ENCODE measurements around the gene DAPL1.

The DAPL1 gene

DNA sequence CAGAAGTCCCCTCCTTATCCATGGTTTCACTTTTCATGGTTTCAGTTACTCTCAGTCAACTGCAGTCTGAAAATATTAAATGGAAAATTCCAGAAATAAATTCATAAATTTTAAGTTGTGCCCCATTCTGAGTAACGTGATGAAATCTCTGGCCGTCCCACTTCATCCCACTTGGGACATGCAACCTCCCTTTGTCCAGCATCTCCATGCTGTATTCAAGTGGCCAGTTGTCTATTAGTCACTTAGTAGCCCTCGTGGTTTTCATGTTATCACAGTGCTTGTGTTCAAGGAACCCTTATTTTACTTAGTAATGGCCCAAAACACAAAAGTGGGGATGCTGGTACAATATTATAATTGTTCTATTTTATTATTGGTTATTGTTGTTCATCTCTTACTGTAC, 18.0 kb upstream of the DAPL1 start:
- H3K9me3 ChIP-seq (ENCODE audit: control insufficient read depth, insufficient read depth, low read depth, low read length), result no peaks in the 10 kb centered on the region
- ChIA-PET POLR2A (no interaction called here), CTCF (interaction anchor here (0.6 kb wide), 1 partner anchor 1282 kb away, joined by 3 read pairs; no protein-coding TSS in a partner anchor)
- TF ChIP-seq ZNF211 (tag by site-specific recombination; IDR thresholded peaks at IDR 0.05; ENCODE audit: low read depth) (no peak), ZNF223 (tag by site-specific recombination; IDR thresholded peaks at IDR 0.05) (no peak), ZNF184 (tag by site-specific recombination; IDR thresholded peaks at IDR 0.05) (no peak), ZNF768 (tag by site-specific recombination; IDR thresholded peaks at IDR 0.05) (no peak), GLIS2 (tag by site-specific recombination; IDR thresholded peaks at IDR 0.05) (no peak), TCF7L2 (IDR thresholded peaks at IDR 0.05; ENCODE audit: borderline replicate concordance, low read depth, low read length) (no peak)
- TF ChIP-seq, protein P1, sequence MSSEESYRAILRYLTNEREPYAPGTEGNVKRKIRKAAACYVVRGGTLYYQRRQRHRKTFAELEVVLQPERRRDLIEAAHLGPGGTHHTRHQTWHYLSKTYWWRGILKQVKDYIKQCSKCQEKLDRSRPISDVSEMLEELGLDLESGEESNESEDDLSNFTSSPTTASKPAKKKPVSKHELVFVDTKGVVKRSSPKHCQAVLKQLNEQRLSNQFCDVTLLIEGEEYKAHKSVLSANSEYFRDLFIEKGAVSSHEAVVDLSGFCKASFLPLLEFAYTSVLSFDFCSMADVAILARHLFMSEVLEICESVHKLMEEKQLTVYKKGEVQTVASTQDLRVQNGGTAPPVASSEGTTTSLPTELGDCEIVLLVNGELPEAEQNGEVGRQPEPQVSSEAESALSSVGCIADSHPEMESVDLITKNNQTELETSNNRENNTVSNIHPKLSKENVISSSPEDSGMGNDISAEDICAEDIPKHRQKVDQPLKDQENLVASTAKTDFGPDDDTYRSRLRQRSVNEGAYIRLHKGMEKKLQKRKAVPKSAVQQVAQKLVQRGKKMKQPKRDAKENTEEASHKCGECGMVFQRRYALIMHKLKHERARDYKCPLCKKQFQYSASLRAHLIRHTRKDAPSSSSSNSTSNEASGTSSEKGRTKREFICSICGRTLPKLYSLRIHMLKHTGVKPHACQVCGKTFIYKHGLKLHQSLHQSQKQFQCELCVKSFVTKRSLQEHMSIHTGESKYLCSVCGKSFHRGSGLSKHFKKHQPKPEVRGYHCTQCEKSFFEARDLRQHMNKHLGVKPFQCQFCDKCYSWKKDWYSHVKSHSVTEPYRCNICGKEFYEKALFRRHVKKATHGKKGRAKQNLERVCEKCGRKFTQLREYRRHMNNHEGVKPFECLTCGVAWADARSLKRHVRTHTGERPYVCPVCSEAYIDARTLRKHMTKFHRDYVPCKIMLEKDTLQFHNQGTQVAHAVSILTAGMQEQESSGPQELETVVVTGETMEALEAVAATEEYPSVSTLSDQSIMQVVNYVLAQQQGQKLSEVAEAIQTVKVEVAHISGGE (tag by site-specific recombination; conservative IDR thresholded peaks at IDR 0.05; ENCODE audit: low read depth), result no peak
- no peaks in the 10 kb centered on the region for H3K36me3 ChIP-seq (ENCODE audit: control insufficient read depth in 2 of 2, insufficient read depth in 1 of 2, low read length in 2 of 2)
- no peak overlapping the region for H3K27ac ChIP-seq (ENCODE audit: extremely low read depth, low read depth, low read length)
- H3K4me1 ChIP-seq (ENCODE audit: control insufficient read depth, insufficient read depth, low read length), result no peaks in the 10 kb centered on the region
- no peak overlapping the region for H3K4me3 ChIP-seq (ENCODE audit: low read depth, low read length)

DNA sequence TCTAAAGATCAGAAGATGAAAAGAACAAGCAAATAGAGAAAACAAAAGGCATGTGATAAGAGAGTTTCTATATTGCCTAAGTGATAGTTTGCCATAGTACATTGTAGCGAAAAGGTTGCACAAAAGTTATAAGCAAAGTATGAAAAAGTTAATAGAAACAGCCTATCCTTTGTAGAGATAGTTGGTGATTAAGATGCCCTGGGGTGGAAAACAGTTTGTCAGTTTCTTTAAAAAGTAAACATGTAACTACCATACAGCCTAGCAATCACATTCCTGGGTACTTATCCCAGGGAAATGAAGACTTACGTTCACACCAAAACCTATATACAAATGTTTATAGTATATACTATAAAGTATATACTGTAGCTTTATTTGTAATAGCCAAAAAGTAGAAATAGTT, 16.9 kb upstream of the DAPL1 start:
- POLR2A ChIA-PET, result no interaction called here
- no peak for TF ChIP-seq ZNF830 (tag by site-specific recombination; IDR thresholded peaks at IDR 0.05; ENCODE audit: low read depth)
- peak; percentile 57; the same call in 1 of the 2 replicates for TF ChIP-seq TCF7L2 (IDR thresholded peaks at IDR 0.05; ENCODE audit: borderline replicate concordance, low read depth, low read length)
- no peak for TF ChIP-seq GLIS2 (tag by site-specific recombination; IDR thresholded peaks at IDR 0.05)
- no peak for TF ChIP-seq ZNF544 (tag by site-specific recombination; IDR thresholded peaks at IDR 0.05)
- no peak for TF ChIP-seq ZNF514 (tag by site-specific recombination; IDR thresholded peaks at IDR 0.05)
- TF ChIP-seq ZNF175 (tag by site-specific recombination; IDR thresholded peaks at IDR 0.05), result no peak
- TF ChIP-seq ZNF677 (tag by site-specific recombination; IDR thresholded peaks at IDR 0.05), result no peak
- no peaks in the 10 kb centered on the region for H3K9me3 ChIP-seq (ENCODE audit: control insufficient read depth, insufficient read depth, low read depth, low read length)
- H3K4me3 ChIP-seq (ENCODE audit: low read depth, low read length), result no peak overlapping the region
- no peaks in the 10 kb centered on the region for H3K36me3 ChIP-seq (ENCODE audit: control insufficient read depth in 2 of 2, insufficient read depth in 1 of 2, low read length in 2 of 2)
- no peak overlapping the region for H3K27ac ChIP-seq (ENCODE audit: extremely low read depth, low read depth, low read length)
- CTCF ChIA-PET, result interaction anchor here (0.6 kb wide), 1 partner anchor 232 kb away, joined by 3 read pairs; no protein-coding TSS in a partner anchor
- H3K4me1 ChIP-seq (ENCODE audit: control insufficient read depth, insufficient read depth, low read length), result no peaks in the 10 kb centered on the region

DNA sequence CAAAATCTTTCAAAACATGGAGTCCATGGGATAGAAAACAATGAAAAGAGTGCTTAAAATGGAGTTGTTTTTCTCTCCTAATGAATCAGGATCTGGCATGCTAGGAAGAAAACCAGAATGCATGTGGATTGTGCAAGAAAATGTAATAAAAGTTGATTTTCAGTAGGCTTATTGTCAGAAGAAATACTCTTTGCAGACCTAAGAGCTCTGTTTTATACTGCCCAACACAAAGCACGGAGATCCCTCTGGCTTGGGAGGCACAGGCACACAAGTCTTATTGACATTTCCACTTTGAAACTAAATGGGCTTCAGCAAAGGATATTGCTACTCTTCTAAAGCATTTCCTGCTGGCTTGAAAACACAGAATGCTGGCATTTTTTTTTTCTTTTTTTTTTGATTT, 15.5 kb upstream of the DAPL1 start:
- no peaks in the 10 kb centered on the region for H3K36me3 ChIP-seq (ENCODE audit: control insufficient read depth in 2 of 2, insufficient read depth in 1 of 2, low read length in 2 of 2)
- CTCF ChIA-PET, result no interaction called here
- H3K27ac ChIP-seq (ENCODE audit: extremely low read depth, low read depth, low read length), result no peak overlapping the region
- POLR2A ChIA-PET, result no interaction called here
- TF ChIP-seq OVOL3 (tag by site-specific recombination; IDR thresholded peaks at IDR 0.05) (no peak), KLF10 (tag by site-specific recombination; IDR thresholded peaks at IDR 0.05) (no peak), ZBTB1 (tag by site-specific recombination; IDR thresholded peaks at IDR 0.05) (no peak), ZNF837 (tag by site-specific recombination; IDR thresholded peaks at IDR 0.05) (no peak), KLF16 (tag by site-specific recombination; IDR thresholded peaks at IDR 0.05) (no peak), GLI4 (tag by site-specific recombination; IDR thresholded peaks at IDR 0.05) (no peak), ZNF274 (IDR thresholded peaks at IDR 0.05; ENCODE audit: low read length) (no peak), ZNF274 (tag by site-specific recombination; IDR thresholded peaks at IDR 0.05; ENCODE audit: borderline replicate concordance) (no peak), ZNF677 (tag by site-specific recombination; IDR thresholded peaks at IDR 0.05) (no peak), ZXDB (tag by site-specific recombination; IDR thresholded peaks at IDR 0.05) (no peak), ZFP3 (tag by site-specific recombination; IDR thresholded peaks at IDR 0.05; ENCODE audit: low read depth) (no peak), ZNF521 (tag by site-specific recombination; IDR thresholded peaks at IDR 0.05) (no peak), ZNF596 (tag by site-specific recombination; IDR thresholded peaks at IDR 0.05) (no peak)
- TF ChIP-seq, protein P2, sequence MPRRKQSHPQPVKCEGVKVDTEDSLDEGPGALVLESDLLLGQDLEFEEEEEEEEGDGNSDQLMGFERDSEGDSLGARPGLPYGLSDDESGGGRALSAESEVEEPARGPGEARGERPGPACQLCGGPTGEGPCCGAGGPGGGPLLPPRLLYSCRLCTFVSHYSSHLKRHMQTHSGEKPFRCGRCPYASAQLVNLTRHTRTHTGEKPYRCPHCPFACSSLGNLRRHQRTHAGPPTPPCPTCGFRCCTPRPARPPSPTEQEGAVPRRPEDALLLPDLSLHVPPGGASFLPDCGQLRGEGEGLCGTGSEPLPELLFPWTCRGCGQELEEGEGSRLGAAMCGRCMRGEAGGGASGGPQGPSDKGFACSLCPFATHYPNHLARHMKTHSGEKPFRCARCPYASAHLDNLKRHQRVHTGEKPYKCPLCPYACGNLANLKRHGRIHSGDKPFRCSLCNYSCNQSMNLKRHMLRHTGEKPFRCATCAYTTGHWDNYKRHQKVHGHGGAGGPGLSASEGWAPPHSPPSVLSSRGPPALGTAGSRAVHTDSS (tag by site-specific recombination; IDR thresholded peaks at IDR 0.05), result no peak
- TF ChIP-seq, protein P3, sequence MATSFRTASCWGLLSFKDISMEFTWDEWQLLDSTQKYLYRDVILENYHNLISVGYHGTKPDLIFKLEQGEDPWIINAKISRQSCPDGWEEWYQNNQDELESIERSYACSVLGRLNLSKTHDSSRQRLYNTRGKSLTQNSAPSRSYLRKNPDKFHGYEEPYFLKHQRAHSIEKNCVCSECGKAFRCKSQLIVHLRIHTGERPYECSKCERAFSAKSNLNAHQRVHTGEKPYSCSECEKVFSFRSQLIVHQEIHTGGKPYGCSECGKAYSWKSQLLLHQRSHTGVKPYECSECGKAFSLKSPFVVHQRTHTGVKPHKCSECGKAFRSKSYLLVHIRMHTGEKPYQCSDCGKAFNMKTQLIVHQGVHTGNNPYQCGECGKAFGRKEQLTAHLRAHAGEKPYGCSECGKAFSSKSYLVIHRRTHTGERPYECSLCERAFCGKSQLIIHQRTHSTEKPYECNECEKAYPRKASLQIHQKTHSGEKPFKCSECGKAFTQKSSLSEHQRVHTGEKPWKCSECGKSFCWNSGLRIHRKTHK (tag by site-specific recombination; IDR thresholded peaks at IDR 0.05), result no peak
- H3K4me3 ChIP-seq (ENCODE audit: low read depth, low read length), result no peak overlapping the region
- no peaks in the 10 kb centered on the region for H3K4me1 ChIP-seq (ENCODE audit: control insufficient read depth, insufficient read depth, low read length)
- no peaks in the 10 kb centered on the region for H3K9me3 ChIP-seq (ENCODE audit: control insufficient read depth, insufficient read depth, low read depth, low read length)
